DMS114 treated with DMSO at 0.1 percent for 48 hours (cell line): ENCODE results near the gene CHI3L2.

Source experiments
- DNase-seq: peaks from one replicate; lab custom pipeline; 2025; ENCODE audit not compliant: unreplicated experiment; lab: John Stamatoyannopoulos, UW

Gene CHI3L2

DNA sequence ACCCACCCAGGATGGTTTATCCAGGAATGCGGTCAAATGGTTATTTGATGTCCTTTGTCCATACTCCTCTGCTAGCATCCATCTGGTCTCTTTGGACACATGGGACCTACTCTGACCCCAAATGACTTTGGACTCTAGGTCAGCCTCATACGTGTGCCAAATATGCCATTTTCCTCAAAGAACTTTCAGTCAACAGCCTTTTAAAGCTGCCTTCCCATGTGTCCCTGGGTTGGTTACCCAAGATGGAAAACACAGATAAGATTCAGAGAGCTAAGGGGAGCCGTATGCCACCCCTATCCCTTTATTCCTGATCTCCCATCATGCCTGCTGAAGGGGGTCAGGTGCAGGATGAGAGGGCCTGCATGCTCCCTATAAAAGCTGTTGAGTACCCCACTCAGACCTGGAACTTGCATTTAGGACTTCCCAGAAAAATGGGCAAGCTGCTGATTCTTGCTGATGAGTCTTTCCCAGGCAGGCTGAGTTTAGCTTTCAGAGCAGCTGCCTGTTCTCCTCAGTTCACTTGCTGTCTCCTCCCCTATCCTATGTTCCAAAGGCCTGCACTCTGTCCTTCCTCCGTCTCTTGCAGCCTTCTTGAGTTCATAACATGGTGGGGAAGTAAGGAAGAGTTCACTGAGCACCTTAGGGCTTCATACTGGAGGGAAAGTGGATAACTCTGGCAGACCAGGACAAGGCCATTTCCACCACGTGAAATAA, 19.8 kb downstream of the CHI3L2 start:
- no peak for DNase-seq

DNA sequence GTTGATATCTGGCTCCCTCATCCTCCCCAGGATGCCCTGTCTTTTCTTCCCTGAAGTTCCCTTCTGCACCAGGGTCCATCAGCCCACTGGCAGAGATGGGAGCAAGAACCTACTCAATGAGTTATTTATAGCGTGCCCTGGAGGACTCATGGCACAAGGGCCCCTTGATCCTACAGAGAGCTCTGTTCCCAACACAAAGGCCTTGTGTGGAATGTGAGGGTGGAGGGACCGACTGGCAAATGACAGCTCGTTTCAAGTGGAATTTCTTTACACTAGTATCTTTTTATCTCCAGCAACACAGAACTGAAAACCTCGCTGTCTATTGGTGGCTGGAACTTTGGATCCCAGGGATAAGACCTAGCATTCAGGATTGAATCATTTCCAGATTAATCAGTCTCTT, 22.4 kb downstream of the CHI3L2 start:
- no peak for DNase-seq

DNA sequence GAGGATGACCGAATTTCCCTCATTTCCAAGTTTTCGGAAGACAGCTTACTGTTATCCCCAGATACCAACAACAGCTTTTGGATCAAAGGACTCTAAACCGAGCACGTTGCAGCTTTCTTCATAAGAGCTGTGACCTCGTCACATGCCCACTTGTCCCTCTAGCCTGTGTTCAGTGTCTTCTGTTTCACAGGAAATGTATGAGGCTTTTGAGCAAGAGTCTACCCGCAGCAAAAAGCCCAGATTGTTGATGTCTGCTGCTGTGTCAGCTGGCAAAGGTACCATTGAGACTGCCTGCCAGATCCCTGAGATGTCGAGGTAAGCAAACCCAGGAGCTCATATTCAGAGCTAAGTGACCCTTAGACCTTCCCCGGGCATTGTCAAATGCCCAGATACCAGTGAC, 24.1 kb downstream of the CHI3L2 start:
- DNase-seq: no peak

DNA sequence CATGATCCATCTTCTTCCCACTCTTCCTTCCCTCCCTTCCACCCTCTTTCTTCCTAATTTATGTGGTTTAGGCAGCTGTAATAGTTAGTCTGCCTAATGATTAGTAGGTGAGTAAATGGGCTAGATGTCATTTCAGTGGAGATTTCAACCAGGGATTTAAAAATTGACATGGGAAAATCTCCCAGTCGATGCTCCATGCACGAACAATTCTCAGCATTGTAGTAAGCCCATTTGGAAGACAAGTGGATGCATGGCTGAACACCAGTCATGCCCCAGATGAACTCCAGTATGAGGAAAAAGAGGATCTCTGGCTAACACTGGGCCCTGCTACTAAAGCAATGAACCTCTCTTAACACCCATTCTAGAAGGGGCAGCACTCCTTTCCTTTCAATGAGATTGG, 25.3 kb downstream of the CHI3L2 start:
- no peak for DNase-seq

DNA sequence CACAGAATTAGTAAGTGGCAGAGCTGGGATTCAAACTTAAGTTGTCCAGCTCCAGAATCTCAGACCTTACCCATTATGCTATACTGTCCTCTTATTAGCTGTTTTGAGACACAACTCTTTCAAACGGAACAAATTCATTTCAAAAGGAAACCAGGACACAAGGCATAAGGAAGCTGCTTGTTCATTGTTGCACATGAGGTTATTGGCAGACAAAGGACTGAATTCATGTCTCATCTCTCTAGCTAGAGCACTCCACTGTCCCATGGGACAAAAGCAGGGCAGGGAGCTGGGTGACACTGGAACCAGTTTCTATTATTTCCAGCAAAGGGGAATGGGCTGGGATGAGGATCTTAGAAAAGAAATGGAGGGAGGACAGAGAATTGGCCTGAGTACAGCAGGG, 26.4 kb downstream of the CHI3L2 start:
- no peak for DNase-seq

DNA sequence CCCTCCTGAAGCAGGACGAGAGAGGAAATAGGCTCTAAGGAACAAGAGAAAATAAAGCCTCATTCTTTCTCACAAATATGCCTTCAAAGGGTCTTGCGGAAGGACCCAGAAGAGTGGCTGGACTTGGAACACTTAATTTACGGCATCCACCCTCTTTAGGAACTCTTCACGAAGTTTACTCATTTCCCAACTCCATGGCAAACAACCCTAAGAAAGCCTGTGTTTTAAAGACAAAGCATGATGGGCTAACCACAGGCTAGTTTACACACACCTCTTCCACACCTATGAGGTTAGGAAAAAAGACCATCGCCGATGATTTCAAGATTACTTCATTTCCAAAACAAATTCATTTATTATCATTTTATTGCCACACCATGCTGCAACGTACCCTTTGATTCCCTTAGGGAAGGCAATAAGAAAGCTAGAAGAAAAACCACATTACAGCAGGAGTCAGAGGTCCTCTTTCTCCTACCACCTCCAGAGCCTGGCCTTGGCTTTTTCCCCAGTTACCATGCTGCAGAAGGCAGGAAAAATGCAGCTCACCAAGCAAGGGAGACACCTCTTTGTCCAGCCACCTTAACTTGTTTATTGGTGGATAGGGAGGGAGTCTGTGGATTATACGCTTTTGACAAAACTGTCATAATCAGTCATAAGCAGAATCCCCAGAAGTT, 29.6 kb downstream of the CHI3L2 start:
- DNase-seq: no peak

DNA sequence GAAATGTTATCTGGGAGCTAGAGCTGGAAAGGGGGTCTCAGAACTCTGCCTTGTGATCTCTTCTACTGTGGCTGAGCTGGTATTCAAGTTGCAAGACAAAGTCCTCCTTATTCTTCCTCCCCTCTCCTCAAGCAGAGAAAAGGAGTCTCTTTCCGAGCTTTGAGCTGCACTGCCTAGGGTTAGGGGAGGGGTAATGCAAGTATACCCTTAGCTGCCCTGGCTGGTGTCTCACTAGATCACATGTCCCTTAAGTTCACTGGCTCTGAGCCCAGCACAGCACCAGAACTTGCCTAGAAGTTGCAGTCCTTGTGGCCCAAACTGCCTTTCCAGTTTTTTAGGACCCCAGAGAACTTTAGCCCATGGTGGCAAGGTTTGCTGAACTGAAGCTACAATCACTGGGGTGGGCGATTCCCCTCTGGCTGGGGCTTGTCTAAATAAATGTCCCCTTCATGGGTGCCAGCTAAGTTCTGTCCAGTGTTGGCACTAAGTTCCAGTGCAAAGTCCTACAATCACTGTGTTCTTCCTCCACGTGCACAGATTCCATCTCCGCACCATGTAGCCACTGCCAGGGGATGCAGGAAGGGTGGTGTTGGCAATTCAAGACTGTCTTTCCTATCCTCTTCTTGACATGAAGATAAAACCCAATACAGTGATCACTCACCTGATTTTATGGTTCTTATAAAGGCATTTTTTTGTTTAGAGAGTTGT, 40.4 kb downstream of the CHI3L2 start:
- DNase-seq: no peak

DNA sequence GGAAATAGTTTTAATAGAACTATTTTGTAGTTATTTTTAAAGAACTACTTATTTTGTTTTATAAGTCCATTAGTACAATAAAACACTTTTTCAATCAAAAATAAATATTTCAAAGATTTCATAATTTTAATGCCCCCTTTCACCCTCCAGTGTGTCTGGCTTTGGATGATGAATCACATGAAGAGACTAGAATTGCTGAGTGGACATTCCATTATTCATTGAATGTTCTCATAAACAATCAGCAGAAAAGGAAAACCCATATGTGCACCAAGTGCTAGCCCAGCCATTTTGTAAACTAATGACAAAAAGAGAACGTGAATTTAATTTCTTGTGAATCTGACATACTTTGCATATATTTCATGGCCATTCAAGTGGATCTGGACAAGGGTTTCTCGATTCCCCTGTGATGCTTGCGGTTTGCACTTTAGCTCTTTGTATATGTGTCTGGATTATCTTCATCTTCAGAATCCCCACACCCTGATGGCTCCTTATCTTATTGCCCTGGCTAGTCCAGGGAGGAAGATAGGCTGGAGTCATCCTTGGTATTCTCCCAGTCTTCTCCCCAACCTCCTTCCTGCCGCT, 42.4 kb downstream of the CHI3L2 start:
- DNase-seq: no peak

DNA sequence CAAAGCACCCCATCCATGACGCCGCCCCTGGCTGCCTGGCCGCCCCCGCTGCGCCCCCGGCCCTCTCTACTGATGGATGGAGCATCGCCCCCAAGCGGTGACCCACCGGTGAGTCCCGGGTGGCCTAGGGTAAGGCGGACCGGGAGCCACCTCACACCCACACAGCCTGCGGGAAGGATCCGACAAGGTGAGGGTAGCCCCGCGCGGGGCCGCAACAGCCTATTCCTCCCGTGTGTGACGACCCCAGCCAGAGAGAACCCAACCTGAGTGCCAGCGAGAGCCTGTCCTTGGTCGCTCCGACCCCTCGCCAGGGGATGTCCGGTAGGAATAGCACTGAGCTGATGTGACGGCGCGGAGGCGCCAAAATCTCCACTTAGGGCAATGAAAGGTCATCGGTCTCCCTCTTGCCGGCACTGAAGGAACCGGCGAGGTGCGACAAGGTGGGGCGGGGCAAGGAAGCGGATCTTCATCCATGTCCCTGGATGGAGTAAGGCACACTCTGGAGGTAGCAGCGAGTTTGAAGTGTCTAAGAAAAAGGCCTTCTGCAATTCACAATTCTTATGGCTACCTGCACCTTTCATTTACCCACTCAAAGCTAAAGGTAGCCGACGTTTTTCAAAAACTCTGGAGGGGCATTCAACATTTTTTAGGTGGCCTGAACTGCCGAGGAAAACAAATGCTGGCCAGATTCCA, 43.4 kb downstream of the CHI3L2 start:
- DNase-seq: no peak

DNA sequence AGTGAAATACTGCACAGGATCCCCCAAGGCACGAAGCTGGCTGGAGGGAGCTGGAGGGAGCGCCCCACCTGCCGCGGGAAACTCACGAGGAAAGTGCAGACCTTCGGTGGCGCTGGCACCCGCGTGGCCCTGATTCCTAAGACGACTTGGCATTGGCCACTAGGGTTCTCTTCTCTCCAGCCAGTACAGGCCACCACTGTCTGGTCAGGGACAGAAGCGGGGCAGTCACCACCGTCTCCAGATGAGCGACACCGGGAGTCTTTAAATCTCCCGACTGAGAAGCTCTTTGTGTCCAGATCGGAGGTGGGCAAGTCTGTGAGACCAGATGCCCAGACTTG, 43.9 kb downstream of the CHI3L2 start:
- no peak for DNase-seq

DNA sequence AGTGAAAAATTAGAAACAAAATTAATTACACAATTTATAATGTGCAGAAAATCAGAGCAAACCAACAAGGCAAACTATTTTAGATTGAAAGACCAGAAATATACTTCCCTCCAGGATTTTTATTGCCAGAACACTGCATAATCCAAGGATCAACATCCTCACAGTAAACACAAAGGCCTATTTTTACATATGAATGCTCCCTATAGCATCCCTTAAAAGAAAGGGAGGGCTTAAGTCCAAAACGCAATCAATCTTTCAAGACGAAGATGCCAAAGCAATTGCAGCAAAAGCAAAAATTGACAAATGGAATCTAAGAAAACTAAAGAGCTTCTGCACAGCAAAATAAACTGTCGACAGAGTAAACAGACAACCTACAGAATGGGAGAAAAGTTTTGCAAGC, 44.6 kb downstream of the CHI3L2 start:
- DNase-seq: no peak

DNA sequence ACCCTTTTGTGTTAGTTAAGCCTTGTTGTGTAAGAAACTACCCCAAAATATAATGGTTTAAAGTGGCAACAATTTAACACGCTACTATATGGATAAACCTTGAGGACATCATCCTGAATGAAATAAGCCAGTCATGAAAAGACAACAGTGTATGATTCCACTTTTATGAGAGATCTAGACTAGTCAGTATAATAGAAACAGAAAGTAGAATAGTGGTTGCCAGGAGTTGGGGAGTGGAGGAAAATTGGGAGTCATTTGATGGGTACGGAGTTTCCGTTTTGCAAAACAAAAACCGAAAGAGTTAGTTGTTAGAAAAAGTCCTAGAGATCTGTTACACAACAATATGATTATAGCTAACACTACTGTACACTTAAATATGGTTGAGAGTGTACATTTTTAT, 47.1 kb downstream of the CHI3L2 start:
- DNase-seq: no peak

DNA sequence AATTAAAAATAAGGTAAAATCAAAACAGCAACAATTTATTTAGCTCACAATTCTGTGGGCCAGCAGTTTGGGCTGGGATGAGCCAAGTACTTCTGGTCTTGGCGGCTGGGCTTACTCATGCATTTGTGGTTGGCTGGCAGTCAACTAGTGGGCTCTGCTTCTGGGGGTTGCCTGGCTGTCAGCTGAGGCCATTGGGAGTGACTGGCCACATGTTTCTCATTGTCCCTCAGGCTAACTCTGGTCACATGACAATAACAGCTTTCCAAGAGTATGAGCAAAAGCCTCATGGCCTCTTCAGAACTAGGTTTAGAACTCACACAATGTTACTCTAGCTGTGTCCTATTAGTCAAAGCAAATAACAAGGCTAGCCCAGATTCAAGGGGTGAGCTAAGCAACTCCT, 47.6 kb downstream of the CHI3L2 start:
- DNase-seq: no peak

DNA sequence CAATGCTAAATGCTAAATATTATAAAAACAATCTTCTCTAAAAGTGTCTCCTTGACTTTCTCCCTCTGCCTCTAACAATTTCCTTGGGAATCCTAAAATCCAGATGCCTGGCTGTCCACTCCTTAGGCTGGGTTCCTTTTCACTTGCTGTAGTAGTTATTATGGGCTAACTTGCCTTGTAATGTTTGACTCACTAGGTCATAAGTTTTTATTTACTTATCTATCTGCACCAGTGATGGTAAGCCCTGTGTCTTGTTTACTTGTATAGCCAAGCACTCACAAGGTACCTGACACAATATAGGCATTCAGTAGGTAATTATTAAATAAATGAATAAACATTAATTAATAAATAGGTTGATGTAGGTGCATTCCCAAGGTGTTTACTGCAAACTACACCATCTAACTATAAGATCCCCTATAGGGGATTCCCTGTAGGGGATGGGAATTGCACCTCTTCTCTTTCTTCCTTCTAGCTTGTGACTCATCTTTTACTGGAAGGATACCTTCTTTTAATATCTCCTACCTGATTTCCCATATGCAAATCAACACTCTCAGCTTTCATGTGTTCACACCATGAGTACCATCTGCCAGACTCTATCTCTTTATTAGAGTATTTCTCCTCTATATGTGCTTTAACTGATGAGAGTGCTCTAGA, 48.4 kb downstream of the CHI3L2 start:
- no peak for DNase-seq

DNA sequence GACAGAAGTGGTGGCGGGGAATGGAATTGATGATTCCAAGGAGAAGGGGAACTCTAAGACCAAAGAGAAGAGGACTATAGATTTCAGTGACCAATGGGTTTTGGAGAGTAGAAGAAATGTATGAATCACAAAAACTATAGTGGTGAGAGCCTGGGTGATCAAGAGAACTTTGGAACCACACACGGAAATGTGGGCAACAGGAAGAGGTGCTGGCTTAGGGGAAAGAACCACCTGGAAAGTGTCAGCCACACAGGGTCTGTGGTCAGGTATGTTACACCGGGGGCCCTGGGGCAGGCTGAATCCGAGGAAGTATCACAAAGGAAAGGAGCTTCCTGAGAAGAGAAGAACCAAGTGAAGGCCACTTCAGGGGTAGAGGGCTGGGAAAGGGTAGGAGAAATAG, 51.6 kb downstream of the CHI3L2 start:
- no peak for DNase-seq

DNA sequence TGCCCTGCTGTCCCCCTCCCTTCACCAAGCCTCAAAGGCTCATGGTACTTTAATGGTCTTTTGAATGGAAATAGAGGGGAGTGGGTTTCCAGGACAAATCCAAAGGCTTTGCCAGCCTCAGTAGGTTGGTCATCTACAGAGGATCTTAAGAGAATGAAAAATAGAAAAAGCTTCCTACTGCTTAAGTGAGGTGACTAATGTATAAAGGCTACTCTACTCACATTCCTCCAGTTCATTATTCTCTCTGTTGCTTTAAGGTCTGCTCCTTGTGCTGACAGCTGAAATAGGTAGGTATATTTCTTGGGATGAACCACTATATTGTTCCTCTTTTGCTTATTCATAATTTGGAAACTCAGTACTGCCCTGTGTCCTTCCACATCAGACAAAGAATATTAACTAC, 52.8 kb downstream of the CHI3L2 start:
- no peak for DNase-seq

DNA sequence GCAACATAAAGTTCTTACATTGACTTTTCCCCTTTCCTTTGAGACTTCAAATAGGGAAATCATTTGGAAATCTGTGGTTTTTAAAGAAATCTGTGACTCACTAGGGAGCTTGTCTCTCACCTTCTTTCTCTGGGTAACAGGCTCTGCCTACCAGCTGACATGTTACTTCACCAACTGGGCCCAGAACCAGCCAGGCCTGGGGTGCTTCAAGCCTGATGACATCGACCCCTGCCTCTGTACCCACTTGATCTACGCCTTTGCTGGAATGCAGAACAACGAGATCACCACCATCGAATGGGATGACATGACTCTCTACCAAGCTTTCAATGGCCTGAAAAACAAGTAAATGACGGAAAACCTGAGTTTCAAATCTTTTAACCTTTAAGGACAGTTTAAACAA, 53.9 kb downstream of the CHI3L2 start:
- DNase-seq: no peak

DNA sequence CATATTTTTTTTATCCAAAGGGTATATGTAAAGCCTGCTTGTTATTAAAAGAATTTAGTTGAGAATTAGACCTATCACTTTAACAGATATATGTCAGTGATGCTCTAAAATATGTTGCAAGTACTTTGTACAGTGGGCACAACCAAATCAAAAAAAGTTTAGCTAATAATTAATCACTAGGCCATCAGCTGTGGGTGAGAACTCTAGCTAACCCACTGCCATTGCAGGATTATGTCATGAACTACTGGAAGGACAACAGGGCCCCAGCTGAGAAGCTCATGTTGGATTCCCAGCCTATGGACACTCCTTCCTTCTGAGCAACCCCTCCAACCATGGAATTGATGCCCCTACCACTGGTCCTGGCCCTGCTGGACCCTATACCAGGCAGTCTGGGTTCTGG, 56.3 kb downstream of the CHI3L2 start:
- no peak for DNase-seq

DNA sequence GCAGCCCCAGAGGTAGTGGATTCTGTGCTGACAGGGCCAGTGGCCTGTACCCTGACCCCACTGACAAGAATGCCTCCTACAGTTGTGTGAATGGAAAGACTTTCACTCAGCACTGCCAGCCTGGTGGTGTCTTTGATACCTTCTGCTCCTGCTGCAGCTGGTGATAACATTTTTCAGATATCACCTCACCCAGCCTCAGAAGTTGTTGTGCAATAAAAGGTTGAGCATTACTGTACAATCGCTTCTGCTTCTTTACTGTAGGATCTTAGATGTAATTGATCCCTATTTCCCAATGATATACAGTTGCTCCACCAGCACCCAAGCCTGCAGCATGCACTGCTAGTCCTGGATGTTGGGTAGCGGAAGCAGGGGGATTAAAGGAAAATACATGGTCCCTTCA, 58.4 kb downstream of the CHI3L2 start:
- no peak for DNase-seq

DNA sequence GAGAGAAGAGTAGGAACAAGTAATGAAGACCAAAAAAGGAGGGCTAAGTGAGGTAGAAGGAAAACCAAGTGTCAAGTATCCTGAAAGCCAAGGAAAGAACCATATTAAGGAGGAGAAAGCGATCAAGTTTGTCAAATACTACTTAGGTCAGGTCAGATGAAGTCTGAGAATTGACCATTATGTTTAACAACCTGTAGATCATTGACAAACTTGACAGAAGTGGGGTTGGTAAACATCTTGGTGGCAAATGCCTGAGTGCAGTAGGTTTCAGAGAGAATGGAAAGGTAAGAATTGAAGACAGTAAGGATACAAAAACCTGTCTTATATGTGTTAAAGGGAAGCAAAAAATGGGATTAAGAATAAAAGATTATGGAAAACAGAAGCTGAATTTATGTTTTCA, 59.4 kb downstream of the CHI3L2 start:
- DNase-seq: no peak

DNA sequence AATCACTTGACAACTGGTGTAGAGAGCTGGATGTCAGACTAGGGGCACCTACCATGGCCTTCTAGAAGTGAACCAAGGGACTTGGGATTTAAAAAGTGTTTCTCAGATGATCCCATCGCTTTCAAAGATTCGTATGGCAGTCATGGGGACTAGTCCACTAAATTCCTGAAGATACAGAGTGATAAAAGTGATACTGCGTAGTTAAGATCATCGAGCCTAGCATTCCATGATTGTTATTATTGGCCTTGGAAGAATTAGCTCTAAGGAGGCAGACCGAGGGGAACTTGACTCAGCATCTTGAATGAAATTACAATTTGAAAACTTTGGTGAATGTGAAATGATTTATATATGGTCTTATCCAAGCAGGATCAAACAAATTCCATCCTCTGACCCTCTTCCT, 61.9 kb downstream of the CHI3L2 start:
- no peak for DNase-seq
